Left ventricle myocardium inferior (tissue), 1 donor: ENCODE data around the gene DMAC2L. TPM values are rescaled to one million over a fixed set of nuclear protein-coding genes. Genes with fewer than 3 reads are reported as not detected.

Experiments used
- DNase-seq: peaks from one replicate; pipeline ENCODE4 v3.0.0-alpha.2; 2020
- H3K27ac ChIP-seq: fragments of 200-600 bp; replicated peaks from 2 replicates; pipeline ENCODE4 v1.8.0; 2021
- H3K27me3 ChIP-seq: fragments of 200-600 bp; 2 replicates; pipeline ENCODE4 v1.8.0; 2021; ENCODE audit warnings: low read depth
- H3K36me3 ChIP-seq: fragments of 200-600 bp; 2 replicates; pipeline ENCODE4 v1.8.0; 2021
- H3K4me1 ChIP-seq: fragments of 200-600 bp; 2 replicates; pipeline ENCODE4 v1.8.0; 2021
- H3K4me3 ChIP-seq: fragments of 200-600 bp; 2 replicates; pipeline ENCODE4 v1.8.0; 2021; ENCODE audit warnings: mild to moderate bottlenecking, moderate library complexity
- H3K9me3 ChIP-seq: fragments of 200-600 bp; replicated peaks from 2 replicates; pipeline ENCODE4 v1.8.0; 2021
- CTCF ChIP-seq: fragments of 200-600 bp; IDR thresholded peaks from 2 replicates; pipeline ENCODE4 v1.8.0; 2021; ENCODE audit warnings: antibody characterized with exemption, mild to moderate bottlenecking, borderline replicate concordance
- intact Hi-C: fragments of 100-400 bp; cut with micrococcal nuclease; formaldehyde crosslinking; loops from one replicate; pipeline ENCODE4 v1.11.0; 2022
- long read RNA-seq: library from polyadenylated mRNA; unstranded; transcript quantifications from one replicate; pipeline ENCODE4 v2.0.0, GENCODE V29; 2021
- total RNA-seq: library from RNA; stranded (reverse); fragmentation: NEBNext Ultra II Directional; extraction: Animal tissue kit (Norgen Biotek cat#: 25700); gene quantifications from one replicate; pipeline ENCODE4 v1.2.1, GENCODE V29; 2021
- donor health status: DM: no; HTN: yes; CAD: no; lungs with severe emphysema.

The DMAC2L gene
- 28.3 TPM for total RNA-seq
- long read RNA-seq, transcript ATP5S-207 (5 exons, 2,008 nt) = major isoform, 19 of 26 reads
- long read RNA-seq, partial matches to known transcripts = 5 of 26 reads
- long read RNA-seq, other reads (novel, unspliced or antisense) = 2 of 26 reads

DNA sequence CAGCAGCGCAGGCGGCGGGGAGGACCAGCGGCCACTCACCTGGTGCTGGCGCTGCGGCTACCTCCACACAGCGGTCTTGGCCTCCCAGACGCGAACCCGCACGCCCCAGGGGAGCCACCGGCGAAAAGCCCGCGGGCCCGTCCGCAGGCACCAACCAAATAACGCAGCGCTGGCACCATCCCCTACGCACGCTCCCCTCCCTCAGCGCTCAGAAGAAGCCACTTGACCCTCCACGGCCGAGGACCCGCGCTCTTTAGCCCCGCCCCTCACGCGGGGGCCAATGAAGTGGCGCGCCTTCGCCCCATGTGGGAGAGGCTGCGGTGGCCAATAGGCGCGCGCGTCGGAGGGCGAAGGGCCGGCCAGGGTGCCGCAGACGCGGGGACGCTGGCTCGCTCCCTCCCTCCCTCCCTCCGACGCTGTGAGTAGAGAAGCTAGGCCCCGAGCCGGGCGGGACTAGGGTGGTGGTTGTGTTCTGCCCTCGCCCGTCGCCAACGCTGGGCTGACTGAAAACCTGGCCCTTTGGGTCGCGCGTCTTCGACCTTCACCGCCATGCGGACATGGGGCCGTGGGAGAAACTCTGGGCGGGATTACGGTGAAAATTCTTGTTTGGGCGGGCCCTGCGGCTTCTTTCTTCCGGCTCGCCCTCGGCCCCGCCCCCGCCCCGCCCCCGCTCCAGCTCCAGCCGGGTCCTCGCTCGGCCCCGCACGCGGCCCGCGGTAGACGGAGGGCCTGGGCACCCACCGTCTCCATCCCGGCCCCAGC, at the start of gene DMAC2L, which contains the start of gene L2HGDH:
TSS of gene DMAC2L (plus strand) at position 353 of the 762 bp plus-strand sequence. CDS start 9,164 bp downstream, outside the sequence.
TSS of gene L2HGDH (minus strand) at position 258 of the 762 bp plus-strand sequence. CDS start at position 179, 79 bp downstream.
- H3K27ac ChIP-seq = peak within 1 kb of the TSS; percentile 97
- H3K27me3 ChIP-seq = no peaks in the 10 kb centered on the region
- DNase-seq = peak; percentile 93
- intact Hi-C loops = no loop called here
- H3K4me3 ChIP-seq = peak within 1 kb of the TSS; percentile 90
- peaks cover 27% of the 10 kb centered on the region for H3K4me1 ChIP-seq
- H3K9me3 ChIP-seq = no peaks in the 10 kb centered on the region
- no peaks in the 10 kb centered on the region for H3K36me3 ChIP-seq
- no peak for TF ChIP-seq CTCF

- peaks cover 10% of the 10 kb centered on the region for H3K4me1 ChIP-seq
- no peaks in the 10 kb centered on the region for H3K27me3 ChIP-seq
- no peak for TF ChIP-seq CTCF
- no peak overlapping the region for H3K4me3 ChIP-seq
- H3K27ac ChIP-seq = peak overlapping the region; percentile 22
- no peaks in the 10 kb centered on the region for H3K9me3 ChIP-seq
- intact Hi-C loops = no loop called here
- H3K36me3 ChIP-seq = no peaks in the 10 kb centered on the region
- DNase-seq = no peak
Measured at GRCh38 chr14:50262865-50263264, 49.3 kb upstream of the DMAC2L start.

GRCh38 chr14:50263321-50263720, 48.8 kb upstream of the DMAC2L start:
- H3K9me3 ChIP-seq = no peaks in the 10 kb centered on the region
- intact Hi-C loops = no loop called here
- H3K27me3 ChIP-seq = no peaks in the 10 kb centered on the region
- peak overlapping the region; percentile 22 for H3K27ac ChIP-seq
- no peak for TF ChIP-seq CTCF
- peaks cover 3% of the 10 kb centered on the region for H3K36me3 ChIP-seq
- peaks cover 10% of the 10 kb centered on the region for H3K4me1 ChIP-seq
- H3K4me3 ChIP-seq = no peak overlapping the region
- no peak for DNase-seq

DNA sequence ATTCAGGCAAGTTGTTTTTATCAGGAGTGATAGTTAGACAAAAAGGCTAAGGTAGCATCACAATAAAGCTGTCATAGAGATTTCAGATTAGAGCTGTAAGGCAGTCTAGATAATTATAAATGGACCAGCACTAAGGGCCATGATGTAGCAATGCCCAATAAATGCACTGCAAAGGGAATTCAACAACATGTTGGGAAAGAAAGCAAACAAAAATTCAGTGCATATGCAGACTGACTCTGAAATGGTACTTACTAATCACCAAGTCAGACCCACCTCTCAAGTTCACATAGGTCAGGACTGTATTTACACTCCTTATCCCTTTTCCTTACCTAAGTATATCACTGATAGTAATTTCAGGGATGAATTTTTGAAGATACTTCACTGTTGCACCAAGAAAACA, 47.1 kb upstream of the DMAC2L start:
- H3K4me3 ChIP-seq = no peak overlapping the region
- no peak overlapping the region for H3K27ac ChIP-seq
- H3K4me1 ChIP-seq = peaks cover 10% of the 10 kb centered on the region
- no peaks in the 10 kb centered on the region for H3K9me3 ChIP-seq
- no peaks in the 10 kb centered on the region for H3K27me3 ChIP-seq
- no peak for DNase-seq
- intact Hi-C loops = no loop called here
- H3K36me3 ChIP-seq = peaks cover 7% of the 10 kb centered on the region
- no peak for TF ChIP-seq CTCF

DNA sequence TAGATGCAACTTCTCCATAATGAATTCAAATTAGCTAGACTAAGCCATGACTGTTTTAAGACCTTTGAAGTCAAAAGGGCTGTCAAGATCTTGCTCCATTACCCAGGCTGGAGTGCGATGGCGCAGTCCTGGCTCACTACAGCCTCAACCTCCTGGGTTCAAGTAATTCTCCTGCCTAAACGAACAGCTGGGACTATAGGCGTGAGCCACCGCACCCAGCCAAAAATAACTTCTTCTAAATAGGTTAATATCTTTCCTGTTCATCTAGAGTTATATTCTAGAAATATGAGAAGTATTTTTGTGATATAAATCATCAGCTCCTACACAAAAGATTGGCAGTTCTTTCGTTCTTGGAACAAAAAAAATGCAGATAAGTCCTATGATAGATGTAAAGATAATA, 41.2 kb upstream of the DMAC2L start:
- H3K4me1 ChIP-seq = no peaks in the 10 kb centered on the region
- intact Hi-C loops = no loop called here
- no peaks in the 10 kb centered on the region for H3K27me3 ChIP-seq
- H3K27ac ChIP-seq = no peak overlapping the region
- H3K36me3 ChIP-seq = peaks cover 10% of the 10 kb centered on the region
- no peak for DNase-seq
- H3K4me3 ChIP-seq = no peak overlapping the region
- no peaks in the 10 kb centered on the region for H3K9me3 ChIP-seq
- TF ChIP-seq CTCF = no peak
